ENCODE data around the gene ERRFI1.

GRCh38 chr1:8043621-8044020 is 17.5 kb upstream of the ERRFI1 start:
- TF ChIP-seq ZNF274 (IDR thresholded peaks at IDR 0.05; ENCODE audit: low read depth, low read length) (no peak), YY1 (IDR thresholded peaks at IDR 0.05; ENCODE audit: insufficient read depth, insufficient read length) (no peak), SUZ12 (IDR thresholded peaks at IDR 0.05; ENCODE audit: extremely low read depth, insufficient read depth, insufficient read length) (no peak)

Data from NT2/D1 (cell line).